HG03196 (cell line): ENCODE measurements around the gene LCN6.

Experiments
- ATAC-seq: cut with Tn5 transposase; IDR thresholded peaks from one replicate; pipeline ENCODE4 v1.9.1; 2021; ENCODE audit not compliant: unreplicated experiment

Gene LCN6

DNA sequence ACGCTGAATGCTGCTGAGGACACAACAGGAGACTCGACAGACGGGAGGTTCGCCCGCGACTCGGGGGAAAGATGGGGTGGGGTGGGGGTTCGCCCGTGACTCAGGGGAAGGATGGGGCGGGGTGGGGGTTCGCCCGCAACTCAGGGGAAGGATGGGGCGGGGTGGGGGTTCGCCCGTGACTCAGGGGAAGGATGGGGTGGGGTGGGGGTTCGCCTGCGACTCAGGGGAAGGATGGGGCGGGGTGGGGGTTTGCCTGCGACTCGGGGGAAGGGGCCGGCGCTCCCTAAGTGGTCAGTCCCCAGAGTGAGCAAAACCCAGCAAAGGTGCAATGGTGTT lies 2.2 kb downstream of the LCN6 start:
- ATAC-seq, result no peak

DNA sequence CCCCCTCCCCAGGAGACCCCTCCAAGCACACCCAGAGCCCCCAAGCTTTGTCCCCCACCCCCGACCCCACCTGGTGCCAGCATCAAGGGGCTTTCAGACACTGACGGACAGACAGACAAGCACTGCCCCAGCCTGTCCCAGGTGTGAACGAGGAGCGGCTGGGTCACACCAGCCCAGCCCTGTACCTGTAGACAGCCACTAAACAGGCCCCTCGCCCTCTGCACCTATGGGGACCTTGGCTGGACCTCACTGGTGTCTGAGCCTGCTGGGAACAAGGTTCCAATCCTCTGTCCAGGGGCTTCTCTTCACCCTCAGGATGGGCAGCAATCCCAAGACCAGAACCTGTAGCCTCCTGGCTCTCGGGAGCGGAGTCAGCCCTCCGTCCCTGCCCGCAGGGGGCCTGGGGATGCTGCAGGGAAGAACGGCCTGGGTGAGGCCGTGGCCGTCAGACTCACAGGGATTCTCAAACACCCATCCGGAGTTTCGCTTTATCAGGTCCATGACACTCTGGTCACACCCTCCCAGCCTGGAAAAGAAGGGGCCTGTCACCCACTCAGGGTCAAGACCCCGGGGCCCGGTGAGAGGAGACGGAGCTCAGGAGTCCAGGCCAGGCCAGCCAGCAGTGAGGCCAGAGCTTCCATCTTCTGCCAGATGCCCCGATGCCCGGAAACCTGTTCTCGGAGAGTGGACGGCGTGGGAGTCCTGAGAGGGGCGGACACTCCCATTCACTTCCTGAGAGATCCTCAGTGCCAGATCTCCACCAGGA lies 2.8 kb downstream of the LCN6 start:
- no peak for ATAC-seq

DNA sequence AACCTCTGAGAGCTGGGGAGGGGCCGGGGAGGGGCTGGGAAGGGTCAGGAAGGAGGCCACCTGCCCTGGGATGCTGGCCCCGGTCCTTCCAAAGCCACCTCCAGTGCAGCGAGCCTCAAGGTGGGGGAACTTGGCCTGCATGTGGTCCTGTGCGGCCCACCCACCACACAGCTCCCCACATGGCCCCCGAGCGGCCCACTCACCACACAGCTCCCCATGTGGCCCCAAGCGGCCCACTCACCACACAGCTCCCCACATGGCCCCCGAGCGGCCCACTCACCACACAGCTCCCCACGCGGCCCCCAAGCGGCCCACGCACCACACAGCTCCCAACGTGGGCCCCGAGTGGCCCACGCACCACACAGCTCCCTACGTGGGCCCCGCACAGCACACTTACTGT lies 3.6 kb downstream of the LCN6 start:
- ATAC-seq, result no peak

DNA sequence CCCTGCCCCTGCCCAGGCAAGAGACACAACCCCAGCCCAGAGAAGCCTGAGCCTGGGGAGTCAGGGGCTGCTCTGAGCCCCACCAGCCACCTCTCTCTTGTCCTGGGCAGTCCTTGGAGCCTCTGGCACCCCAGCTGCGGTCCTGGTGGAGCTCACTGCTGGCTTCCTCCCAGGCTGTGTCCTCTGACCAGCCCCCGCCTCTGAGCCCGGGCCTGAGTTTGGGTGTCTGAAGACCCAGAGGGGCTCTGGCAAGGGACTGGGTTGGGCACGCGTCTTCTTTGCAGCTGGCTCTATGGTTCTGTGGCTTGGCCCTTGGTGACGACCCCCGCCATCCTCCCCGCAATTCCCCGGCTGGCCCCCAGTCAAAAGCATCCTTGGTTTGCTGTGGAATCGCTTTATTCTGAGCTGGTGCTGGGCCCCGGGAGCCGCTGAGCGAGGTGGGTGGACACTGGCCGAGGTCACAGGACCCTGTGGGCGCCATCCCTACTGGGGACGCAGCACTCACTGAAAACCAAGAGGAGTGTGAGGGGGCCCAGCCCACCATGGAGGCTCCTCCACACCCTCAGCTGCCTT lies 4.6 kb downstream of the LCN6 start:
- no peak for ATAC-seq

- ATAC-seq, result no peak
Measured at GRCh38 chr9:136742591-136743391, 5.5 kb downstream of the LCN6 start, which contains the start of gene LCN10. Gene LCN10, minus strand, starts transcription at chr9:136742940. Its CDS starts 37 bp downstream, at chr9:136742903.

GRCh38 chr9:136741883-136742571 lies 6.3 kb downstream of the LCN6 start:
- ATAC-seq, result no peak

DNA sequence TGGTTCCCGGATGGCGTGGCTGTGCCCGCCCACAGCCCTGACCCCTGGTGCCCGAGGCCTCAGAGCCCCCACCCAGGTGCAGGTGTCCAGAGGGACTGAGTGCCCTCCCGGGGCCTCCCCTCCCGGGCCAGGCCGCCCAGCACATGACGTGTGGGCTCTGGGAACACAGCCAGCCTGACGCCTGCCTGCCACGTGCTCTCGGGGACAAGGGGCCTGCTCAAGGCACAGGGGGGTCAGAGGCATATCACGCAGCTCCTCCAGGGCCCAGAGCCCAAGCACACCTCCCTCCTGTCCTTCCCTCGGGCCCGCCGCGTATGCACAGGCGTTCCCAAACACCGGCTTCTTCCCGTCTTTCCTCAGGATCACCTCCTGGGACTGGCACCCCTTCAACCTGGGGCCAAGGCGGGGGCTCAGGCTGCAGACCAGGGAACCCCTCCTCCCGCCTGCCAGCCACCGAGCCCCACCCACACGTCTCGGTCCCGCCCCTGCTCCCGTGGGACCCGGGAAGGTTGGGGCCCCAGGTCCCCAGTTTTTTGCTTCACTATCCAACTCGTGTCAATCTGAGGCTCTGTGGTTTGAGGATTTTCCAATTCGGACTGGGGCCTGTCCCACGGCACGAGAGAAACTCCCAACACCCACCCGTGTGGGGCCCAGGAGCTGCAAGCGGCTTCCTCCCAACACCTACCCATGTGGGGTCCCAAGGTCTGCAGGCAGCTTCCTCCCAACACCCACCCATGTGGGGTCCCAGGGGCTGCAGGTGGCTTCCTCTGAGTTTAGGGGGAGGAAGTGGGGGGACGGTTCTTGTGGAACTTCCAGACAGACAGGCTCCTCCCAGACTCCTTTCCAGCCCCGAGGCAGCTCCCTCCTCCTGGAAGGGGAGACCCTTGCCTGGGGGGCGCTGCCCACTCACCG lies 7.1 kb downstream of the LCN6 start:
- ATAC-seq, result no peak

GRCh38 chr9:136740491-136740890 lies 7.8 kb downstream of the LCN6 start:
- ATAC-seq, result no peak

GRCh38 chr9:136740069-136740468 lies 8.3 kb downstream of the LCN6 start:
- ATAC-seq, result no peak

- no peak for ATAC-seq
Measured at GRCh38 chr9:136739509-136739908, 8.8 kb downstream of the LCN6 start.

DNA sequence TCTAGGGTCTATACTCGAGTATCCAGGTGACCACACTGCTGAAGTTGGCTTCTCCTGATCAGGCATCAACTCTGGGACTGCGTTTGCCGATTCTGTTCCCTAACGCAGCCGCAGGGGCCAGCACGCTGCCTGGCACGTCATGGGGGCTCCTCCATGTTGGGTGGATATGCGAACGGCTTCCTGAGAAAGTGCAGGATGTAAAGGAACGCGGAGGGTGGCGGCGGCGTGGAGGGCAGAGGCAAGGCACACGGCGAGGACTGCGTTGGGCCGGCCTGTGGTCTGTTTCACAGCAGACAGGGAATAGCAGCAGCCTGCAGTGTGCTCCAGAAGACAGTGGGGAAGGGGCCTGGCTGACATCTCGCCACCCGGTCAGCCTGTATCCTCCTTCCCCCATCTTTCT lies 9.4 kb downstream of the LCN6 start:
- ATAC-seq, result no peak

GRCh38 chr9:136735812-136736480 lies 12.4 kb downstream of the LCN6 start:
- ATAC-seq, result no peak

- ATAC-seq, result no peak
Measured at GRCh38 chr9:136734837-136735496, 13.4 kb downstream of the LCN6 start.

DNA sequence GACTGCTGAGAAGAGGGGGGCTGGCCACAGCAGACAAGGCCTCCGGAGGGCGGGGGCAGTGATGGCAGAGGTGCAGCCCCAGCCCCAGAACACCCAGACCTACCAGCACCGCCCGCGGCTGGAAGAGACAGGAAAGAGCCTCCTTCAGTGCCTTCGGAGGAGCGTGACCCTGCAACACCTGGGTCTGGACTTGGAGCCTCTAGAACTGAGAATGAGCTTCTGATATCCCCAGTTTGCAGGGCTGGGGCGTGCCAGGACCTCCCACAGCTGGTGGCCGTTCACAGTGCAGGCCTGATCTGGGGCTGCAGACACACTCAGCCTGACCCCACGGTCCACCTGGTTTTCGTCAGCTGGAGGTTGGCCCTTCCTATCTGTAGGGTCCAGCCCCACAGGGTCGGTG lies 14.7 kb downstream of the LCN6 start:
- ATAC-seq, result no peak

GRCh38 chr9:136732444-136733178 lies 15.7 kb downstream of the LCN6 start:
- no peak for ATAC-seq

GRCh38 chr9:136729926-136730325 lies 18.4 kb downstream of the LCN6 start:
- no peak for ATAC-seq

DNA sequence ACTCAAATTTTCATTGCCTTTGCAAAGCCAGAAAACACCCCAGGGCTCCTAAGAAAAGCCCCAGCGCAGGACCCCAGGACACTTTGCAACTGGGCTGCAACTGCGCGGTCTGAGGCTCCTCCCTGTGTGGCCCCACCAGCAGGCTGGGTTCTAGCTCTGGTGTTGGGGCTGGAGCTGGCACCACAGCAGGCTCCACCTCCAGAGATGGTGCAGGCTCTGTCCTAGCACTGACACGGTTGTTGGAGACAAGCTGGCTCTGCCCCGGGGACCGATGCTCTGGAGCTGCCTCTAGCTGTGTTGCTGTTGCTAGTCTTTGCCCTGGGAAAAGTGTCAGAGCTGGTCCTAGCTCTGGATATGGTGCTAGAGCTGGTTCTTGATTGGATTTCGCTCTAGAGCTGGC lies 19.2 kb downstream of the LCN6 start:
- ATAC-seq, result no peak

DNA sequence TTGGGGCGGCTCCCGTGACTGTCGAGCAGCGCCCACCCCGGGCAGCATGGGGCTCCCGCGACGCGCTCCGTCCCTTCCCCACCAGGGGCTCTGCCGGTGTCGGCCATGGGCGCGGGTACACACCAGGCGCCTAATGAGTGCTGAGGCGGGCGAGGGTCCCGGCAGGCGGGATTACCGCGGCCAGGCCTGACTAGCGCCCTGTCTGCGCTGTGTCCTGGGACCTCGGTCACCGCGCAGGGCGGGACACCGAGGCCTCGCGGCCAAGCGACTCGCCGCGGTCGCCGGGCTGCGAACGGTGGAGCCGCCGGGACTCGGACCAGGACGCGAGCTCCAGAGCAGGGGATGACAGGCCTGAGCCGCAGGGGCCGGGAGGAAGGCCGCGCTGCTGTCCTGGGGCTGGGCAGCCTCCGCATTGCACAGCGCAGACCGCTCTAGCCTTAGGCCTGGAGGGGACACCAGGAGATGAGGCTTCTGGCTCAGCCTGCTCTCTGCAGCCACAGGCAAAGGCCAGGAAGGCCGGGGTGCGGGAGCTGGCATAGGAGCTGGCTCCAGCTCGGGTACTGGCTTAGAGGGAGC lies 19.7 kb downstream of the LCN6 start:
- peak; percentile 30 for ATAC-seq
